HG03439 (cell line): ENCODE data around the gene LMBRD2.
"Not testable (repeated sequence)": the region's sequence is repeated elsewhere in the genome, so short reads cannot be mapped to it uniquely, and the experiment has no call there.

Source experiments
- ATAC-seq: cut with Tn5 transposase; IDR thresholded peaks from one replicate; pipeline ENCODE4 v1.9.1; 2021; ENCODE audit warnings: mild to moderate bottlenecking, moderate library complexity; ENCODE audit not compliant: unreplicated experiment

LMBRD2 gene

GRCh38 chr5:36151434-36152323 is at the start of gene LMBRD2, which contains the start of gene SKP2:
LMBRD2 (minus strand) TSS chr5:36151887; CDS start chr5:36143349, 8,538 bp downstream.
SKP2 (plus strand) TSS chr5:36152111; CDS start chr5:36152263, 152 bp downstream.
- ATAC-seq = peak; percentile 98

GRCh38 chr5:36200513-36200912 is 48.8 kb upstream of the LMBRD2 start:
- no peak for ATAC-seq

- no peak for ATAC-seq
Measured at GRCh38 chr5:36199620-36200019, 47.9 kb upstream of the LMBRD2 start.

GRCh38 chr5:36198783-36199182 is 47.1 kb upstream of the LMBRD2 start:
- ATAC-seq = not testable (repeated sequence)

GRCh38 chr5:36198281-36198680 is 46.6 kb upstream of the LMBRD2 start:
- ATAC-seq = no peak

- no peak for ATAC-seq
Measured at GRCh38 chr5:36193746-36194145, 42.1 kb upstream of the LMBRD2 start.

GRCh38 chr5:36184408-36184807 is 32.7 kb upstream of the LMBRD2 start:
- ATAC-seq = not testable (repeated sequence)

GRCh38 chr5:36181774-36182173 is 30.1 kb upstream of the LMBRD2 start:
- ATAC-seq = no peak

GRCh38 chr5:36180556-36181350 is 29.1 kb upstream of the LMBRD2 start:
- no peak for ATAC-seq

GRCh38 chr5:36179950-36180349 is 28.3 kb upstream of the LMBRD2 start:
- ATAC-seq = no peak

- ATAC-seq = no peak
Measured at GRCh38 chr5:36178524-36178890, 26.8 kb upstream of the LMBRD2 start.

- peak; percentile 40 for ATAC-seq
Measured at GRCh38 chr5:36177715-36178523, 26.2 kb upstream of the LMBRD2 start.

GRCh38 chr5:36177154-36177553 is 25.5 kb upstream of the LMBRD2 start:
- ATAC-seq = peak; percentile 97

- ATAC-seq = no peak
Measured at GRCh38 chr5:36175043-36175442, 23.4 kb upstream of the LMBRD2 start.

- no peak for ATAC-seq
Measured at GRCh38 chr5:36174119-36174518, 22.4 kb upstream of the LMBRD2 start.

- ATAC-seq = no peak
Measured at GRCh38 chr5:36173426-36173825, 21.7 kb upstream of the LMBRD2 start.

GRCh38 chr5:36172599-36172998 is 20.9 kb upstream of the LMBRD2 start:
- no peak for ATAC-seq

- no peak for ATAC-seq
Measured at GRCh38 chr5:36170832-36171424, 19.2 kb upstream of the LMBRD2 start.

GRCh38 chr5:36168737-36169136 is 17.1 kb upstream of the LMBRD2 start:
- no peak for ATAC-seq

- no peak for ATAC-seq
Measured at GRCh38 chr5:36164461-36164860, 12.8 kb upstream of the LMBRD2 start.
